NCI-H187 treated with DMSO at 0.1 percent for 48 hours (cell line): ENCODE measurements around the gene AIMP2.
"Not testable (repeated sequence)": the region's sequence is repeated elsewhere in the genome, so short reads cannot be mapped to it uniquely, and the experiment has no call there.

ENCODE experiments used
- DNase-seq: peaks from one replicate; lab custom pipeline; 2025; lab: John Stamatoyannopoulos, UW

AIMP2 gene

DNA sequence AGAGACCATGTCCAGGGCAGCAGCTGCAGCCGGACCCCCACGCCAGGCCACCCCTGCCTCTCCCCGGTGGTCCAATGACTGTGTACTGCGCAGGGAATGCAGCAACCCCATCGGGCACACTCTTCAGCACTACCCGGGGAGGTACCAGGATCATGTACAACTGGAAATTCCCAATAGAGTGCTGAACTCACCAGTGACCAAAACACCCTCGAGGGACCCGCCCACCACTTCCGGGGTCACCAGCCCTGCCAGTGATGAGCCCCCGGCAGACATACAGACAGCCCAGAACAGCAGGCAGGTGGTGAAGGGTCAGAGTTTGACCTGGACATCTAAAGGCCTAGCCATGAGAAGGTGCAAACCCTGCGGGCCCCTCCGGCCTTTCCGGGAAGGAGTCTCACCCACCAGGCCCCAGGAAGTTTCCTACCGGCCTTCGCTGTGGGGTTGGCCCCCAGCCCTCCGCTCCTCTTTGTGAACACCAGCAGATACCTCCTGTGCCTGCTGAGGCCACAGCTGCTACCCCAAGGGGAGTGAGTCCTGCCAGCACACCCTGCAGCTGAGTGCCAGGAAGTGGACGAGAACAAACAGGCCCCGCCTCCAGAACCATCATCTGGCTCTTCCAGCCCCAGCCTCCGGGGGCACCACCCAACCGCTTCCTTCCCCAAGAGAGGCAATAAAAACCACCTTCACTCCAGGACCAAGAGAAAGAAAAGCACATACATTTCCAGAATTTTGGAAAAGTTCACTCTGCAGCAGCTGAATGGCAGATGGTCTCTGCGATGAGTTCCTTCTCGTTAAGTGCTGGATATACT, 17.1 kb downstream of the AIMP2 start:
- no peak for DNase-seq

DNA sequence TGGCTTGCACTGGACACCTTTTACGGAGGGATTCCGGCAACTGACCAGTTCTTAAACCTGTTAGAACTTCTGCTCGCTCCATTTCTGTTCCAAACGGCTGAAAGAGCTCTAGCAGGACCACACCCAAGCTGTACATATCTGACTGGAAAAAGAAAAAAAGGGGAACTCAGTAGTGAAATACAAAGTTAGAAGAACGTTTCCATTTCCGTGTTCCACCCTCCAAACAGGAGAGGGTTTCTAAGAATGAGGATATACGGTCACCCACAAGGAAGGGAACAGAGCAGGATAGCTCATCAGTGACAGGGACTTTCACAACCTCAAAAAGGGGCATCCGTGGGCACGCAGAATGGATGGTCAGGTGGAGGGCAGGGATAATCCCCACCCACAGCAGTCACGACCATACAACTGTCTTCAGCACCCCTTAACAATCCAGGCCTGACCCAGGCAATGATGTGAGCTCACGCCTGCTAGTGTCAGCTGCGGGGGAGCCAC, 17.8 kb downstream of the AIMP2 start:
- DNase-seq, result no peak

DNA sequence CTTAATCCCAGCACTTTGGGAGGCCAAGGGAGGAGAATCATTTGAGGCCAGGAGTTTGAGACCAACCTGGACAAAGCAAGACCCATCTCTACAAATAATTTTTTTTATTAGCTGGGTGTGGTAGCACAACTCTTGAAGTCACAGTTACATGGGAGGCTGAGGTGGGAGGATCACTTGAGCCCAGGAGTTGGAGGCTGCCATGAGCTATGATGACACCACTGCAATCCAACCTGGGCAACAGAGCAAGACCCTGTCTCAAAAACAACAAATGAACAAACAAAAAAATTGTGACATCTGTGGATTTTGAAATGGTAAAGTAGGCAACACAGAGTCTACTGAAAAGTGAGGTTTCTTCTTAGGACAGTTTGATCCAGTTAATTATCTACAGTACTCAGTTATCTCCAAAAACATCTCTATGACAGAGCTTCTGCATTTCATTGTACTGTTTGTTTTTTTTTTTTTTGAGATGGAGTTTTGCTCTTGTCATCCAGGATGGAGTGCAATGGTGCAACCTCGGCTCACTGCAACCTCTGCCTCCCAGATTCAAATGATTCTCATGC, 18.8 kb downstream of the AIMP2 start:
- DNase-seq, result no peak

DNA sequence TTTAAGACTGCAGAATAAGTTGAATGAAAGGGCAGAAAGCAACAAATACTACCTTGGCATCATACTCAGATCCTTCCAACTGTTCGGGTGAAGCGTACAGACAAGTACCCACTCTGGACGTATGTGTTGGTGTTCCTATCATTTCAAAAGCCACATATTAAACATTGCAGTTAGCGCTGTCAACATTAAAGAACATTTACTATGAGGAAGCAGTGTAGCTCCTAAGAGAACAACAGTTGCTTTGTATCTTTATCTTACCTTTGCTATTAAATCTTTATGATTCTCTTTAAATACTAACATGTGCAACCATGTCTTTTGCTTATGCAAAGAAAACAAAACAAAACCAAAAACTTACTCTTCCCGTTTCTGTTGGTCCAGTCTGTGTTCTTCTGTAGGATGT, 19.5 kb downstream of the AIMP2 start:
- no peak for DNase-seq

DNA sequence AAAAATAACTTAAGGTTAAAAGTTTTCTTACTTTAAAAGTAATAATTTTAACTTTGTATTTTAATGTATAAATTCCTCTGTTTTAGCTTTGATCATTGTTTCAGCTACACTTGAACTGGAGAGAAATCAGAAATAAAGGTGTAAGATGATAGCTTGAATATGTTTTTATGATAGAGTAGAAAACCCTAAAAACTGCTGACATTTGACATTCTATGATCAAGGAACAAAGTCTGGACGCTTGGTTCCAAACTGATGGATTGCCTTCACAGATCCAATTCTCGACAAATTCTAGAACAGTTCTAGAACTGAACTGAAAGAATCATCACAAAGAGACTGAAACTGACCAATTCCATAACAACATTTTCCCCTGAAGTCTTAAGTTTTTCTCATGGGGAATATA, 21.9 kb downstream of the AIMP2 start, which contains the start of gene ANKRD61:
ANKRD61 (plus strand) TSS at position 389 of the 400 bp plus-strand sequence; CDS start at position 389, 0 bp downstream.
- DNase-seq, result no peak

DNA sequence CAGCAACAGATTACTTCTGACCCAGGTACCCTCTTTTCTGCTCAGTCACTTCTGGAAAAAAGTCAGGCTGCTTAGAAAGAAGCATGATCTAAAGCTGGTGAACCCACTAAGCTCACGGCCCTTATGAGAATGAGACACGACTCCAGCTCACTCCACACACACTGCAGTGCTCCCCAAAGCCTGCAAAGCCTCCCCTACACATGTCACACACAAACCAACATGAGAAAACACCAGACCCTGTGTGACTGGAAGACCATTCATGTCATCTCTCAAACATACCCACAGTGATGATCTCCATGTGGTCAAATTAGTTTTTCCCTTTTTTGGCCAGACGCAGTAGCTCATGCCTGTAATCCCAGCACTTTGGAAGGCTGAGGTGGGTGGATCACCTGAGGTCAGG, 22.5 kb downstream of the AIMP2 start:
- no peak for DNase-seq

DNA sequence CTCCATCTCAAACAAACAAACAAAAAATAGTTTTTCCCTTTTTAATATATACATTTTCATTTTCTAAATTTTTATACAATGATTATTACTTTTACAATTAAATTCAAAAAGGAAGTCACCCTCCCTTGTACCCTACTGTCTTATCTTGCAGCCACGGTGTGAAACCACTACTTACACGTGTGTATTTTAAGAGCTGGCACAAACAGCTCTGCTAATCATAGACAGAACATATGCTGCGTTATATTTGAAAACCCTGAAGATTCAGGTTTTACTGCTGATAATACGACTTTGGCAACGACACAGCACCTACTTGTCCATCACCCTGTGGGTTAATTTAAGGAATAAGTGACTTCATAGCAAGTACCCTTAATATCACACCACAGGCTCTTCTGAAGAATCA, 23.1 kb downstream of the AIMP2 start:
- no peak for DNase-seq

DNA sequence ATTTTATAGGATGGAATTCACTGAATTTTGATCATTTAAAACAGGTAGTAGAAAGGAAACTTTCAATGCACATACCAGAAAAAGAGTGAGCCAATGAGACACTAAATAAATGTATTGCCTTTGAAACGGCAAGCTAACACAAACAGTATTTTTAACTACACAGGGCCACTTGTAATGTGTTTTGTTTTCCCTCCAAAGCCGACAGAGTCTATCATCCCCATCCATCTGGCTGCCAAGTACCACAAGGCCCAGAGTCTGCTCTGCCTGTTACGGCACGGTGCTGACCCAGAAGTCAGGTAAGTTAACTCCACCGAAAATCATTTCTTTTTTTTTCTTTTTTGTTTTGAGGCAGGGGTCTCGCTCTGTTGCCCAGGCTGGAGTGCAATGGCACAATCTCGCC, 23.6 kb downstream of the AIMP2 start:
- no peak for DNase-seq

DNA sequence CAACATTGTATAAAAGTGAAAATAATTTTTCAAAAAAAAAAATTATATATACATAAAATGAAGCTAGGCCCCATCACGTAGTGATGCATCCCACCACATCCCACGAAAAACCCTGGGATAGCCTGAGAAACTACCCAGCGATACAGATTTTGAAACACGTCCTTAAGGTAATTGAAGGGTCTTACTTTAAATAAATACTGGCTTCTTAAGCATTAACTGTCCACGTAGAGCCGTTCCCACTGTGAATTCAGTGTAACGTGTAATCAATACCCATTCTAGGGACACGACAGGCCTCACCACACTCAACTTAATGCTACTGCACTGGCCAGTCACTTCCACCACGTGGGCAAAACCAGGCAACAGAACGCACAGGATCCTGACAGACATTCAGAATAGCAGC, 26.1 kb downstream of the AIMP2 start:
- DNase-seq, result no peak

DNA sequence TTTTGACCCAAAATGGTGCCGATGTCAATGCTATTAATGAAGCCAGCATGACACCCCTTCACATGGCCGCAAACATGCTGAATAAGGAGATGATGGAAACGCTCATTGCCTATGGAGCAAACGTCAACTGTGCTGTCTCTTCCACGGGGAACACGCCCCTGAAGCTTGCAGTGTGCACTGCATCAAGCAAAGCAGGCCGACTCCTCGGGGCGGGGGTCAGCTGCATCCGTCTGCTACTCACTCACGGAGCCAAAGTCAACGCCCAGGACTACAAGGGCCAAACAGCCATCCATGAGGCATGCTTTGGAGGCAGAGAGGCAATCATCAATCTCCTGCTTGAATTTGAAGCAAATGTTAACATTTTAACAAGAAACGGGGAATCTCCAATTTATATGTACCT, 26.6 kb downstream of the AIMP2 start:
- DNase-seq, result no peak

DNA sequence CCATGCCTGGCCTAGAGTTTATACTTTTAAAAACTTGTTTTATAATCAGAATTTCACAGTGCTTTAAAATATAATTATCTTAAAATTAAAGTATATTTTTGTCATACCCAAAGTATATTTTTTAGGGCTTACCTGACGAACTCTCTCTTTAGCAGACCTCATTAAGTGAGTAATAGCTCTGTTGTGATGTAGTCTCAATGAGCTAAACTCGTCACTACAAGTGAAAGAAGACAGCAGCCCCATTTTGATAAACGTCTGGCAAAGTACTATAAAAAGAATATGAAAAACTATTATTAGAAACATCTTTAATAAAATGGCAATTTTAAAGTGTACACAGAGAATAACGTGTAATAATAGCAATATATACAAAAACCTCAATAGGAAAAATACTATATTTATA, 40.7 kb downstream of the AIMP2 start:
- DNase-seq, result no peak

DNA sequence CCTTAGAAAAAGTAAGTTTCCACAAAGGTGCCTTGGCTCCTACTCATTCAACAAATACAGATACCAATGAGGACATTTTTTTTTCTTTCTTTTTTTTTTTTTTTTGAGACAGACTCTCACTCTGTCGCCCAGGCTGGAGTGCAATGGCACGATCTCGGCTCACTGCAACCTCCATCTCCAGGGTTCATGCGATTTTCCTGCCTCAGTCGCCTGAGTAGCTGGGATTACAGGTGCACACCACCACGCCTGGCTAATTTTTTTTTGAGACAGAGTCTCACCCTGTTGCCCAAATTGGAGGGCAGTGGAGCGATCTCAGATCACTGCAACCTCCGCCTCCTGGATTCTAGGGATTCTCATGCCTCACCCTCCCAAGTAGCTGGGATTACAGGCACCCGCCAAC, 42.1 kb downstream of the AIMP2 start:
- DNase-seq, result not testable (repeated sequence)

DNA sequence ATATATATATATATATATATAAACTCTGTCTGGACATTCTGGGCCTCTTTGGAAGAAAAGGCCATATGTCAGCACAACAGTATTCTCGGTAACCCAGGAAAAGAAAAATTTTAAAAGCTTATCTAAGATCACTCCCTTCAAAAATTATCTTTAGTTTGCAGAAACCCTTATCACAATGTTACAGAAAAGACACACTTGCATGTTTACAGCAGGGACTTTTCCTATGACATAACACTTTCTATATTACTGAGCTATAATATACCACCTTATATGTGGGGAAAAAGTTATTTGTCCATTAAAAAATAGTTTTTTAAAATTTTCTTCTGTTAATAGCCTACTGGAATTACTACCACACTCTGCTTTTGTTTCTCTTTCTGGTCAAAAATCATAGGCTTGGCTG, 47.5 kb downstream of the AIMP2 start:
- no peak for DNase-seq

DNA sequence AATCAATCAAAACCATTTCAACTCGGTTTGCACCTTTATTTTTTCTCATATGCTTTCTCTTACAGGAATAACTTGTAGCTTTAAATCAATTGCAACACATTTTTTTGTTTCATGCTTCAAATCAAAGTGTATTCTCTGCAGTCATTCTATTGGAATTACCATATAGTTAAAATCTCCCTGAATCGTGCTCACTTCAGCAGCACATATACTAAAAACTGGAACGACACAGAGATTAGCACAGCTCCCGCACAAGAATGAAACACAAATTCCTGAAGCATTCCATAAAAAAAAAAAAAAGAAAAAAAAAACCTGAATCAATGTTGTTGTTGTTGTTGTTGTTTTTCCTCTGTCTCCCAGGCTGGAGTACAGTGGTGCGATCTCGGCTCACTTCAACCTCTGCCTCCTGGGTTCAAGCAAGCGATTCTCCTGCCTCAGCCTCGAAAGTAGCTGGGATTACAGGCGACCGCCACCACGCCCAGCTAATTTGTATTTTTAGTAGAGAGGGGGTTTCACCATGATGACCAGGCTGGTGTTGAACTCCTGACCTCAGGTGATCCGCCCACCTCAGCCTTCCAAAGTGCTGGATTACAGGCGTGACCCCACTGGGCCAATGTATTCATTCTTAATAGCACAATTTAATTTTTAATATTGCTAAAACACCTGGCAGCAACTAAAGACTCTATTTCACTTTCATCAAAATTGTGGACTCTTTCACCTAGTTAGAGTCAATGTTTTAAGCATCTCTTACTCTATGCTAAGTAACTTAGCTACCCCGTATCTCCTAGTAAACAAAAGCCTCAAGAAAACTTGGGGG, 48.5 kb downstream of the AIMP2 start:
- DNase-seq, result no peak

DNA sequence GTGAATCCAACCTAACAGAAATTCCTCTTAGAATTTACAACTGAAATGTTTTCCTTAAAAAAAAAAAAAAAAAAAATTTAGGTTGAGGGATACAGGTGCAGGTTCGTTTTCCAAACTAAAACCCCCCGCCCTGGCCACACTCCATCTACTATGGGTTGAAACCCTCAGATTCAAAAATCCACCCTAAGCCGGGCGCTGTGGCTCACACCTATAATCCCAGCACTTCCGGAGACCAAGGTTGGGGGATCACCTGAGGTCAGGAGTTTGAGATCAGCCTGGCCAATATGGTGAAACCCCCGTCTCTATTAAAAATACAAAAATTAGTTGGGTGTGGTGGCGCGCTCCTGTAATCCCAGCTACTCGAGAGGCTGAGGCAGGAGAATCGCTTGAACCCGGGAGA, 50.9 kb downstream of the AIMP2 start:
- not testable (repeated sequence) for DNase-seq

DNA sequence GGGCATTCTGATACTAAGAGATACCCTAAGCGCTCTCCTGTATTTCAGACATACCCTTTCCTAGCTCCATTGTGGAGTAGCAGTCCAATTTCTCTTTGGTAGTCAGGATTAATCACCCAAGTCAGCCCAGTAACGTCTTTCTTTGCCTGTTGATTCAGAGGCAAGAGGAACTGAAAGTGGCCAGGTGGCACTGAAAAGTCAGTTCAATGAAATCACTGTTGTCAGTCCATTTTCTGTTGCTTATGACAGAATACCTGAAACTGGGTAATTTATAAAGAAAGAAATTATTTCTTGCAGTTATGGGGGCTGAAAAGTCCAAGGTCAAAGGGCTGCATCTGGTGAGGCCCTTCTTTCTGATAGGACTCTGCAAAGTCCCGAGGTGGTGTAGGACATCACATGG, 62.3 kb downstream of the AIMP2 start:
- DNase-seq, result no peak
